GM21619 (cell line): Measurements from ENCODE around the gene ELMO1.
"Not testable (repeated sequence)": the region's sequence is repeated elsewhere in the genome, so short reads cannot be mapped to it uniquely, and the experiment has no call there.

ENCODE experiments used
- ATAC-seq: cut with Tn5 transposase; IDR thresholded peaks from one replicate; pipeline ENCODE4 v1.9.1; 2021; ENCODE audit not compliant: unreplicated experiment

Gene ELMO1

DNA sequence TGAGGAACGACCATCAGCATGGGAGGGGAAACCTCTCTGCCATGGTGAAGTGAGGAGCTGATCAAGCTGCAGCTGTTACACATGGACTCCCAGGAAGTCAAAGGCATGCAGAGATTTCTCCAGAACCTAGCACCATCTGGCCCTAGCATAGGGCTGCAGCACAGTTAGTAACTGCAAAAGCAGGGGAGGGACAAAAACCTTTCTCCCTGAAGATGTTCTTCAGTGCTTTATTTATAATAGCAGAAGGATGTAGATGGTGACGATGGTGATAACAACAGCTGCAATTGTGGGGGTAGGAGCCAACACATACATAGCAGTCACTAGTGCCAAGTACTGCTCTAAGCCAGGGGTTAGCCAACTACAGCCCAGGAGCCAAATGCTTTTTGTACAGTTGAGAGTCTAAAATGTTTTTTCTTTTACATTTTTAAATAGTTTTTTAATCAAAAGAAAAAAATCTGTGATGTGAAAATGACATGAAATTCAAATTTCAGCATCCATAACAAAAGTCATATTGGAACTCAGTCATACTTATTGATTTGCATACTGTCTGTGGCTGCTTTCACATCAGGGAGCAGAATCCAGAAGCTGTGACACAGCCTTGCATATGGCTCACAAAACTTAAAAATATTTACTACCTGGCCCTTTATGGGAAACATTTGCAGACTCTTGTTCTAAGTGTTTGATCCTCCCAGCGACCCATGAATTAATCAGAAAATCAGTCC lies 299.5 kb downstream of the ELMO1 start:
- peak; percentile 63 for ATAC-seq

DNA sequence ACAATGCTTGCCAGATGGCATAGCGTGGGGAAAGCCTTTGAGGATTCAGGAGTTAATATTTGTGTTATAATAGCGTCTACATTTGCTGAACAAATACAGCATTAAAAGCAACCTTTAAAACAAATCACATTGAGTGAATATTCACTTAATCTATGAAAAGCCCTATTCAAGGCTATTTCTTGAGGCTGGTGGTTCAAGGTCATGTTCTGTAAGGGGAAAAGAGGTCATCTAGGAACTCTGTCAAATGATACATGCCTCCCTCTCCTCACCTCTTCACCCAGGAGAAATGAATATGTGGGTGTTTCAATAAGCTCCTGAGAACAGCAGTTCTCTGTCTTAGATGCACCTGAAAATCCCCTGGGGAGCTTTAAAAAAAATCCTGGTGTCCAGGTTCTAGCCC lies 303.0 kb downstream of the ELMO1 start:
- ATAC-seq: no peak

DNA sequence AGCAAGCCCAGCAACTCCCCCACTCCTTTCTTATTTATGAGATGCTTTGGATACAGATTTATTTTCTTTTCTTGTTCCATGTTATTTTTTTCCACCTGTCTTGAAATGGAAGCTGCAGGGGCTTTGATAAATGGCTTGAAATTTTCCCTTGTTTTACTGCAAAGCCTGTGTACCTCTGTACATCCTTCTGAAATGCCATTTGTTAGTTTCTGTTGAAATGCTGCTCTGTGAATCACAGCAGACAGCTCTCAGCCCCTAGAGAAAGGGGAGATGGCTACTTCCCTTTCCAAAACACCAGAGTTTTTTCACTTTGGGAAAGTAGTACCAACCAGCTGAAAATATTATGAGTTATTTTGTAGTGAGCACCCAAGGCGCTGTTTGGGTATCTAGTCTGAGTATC lies 304.2 kb downstream of the ELMO1 start:
- ATAC-seq: no peak

DNA sequence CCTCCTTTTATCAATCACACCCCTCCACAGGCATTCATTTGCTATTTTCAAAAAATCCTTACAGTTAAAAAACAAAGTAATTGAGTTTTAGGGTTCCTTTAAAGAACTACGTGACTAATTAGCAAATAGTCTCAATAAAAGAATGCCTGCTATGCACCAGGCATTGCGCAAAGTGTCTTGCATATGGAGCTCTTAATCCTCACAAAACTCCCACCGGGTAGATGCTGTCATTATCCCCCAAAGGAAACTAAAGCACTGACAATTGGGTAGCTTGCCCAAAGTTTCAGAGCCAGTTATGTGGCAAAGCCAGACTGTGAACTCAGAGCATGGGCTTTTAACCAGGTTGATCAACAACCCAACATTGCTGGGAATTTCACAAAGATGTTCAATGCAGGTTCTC lies 305.7 kb downstream of the ELMO1 start:
- ATAC-seq: no peak

DNA sequence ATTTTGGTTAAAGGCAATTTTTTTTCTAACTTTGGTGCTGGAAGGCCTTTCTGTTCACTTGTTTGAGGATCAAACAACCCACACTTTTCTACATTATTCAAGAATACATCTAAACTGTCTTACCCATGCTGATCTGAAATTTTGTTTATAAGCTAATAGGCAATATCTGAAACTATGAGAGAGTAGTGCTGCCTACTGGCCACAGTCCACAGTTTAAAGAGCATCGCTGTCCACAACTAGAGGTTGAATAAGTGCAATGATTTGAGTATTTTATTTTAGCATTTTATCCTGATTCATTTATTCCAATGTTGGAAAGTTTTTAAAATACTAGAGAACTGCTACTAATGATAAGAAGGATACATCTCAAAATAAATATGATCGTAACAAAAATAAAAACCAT lies 306.9 kb downstream of the ELMO1 start:
- ATAC-seq: no peak

DNA sequence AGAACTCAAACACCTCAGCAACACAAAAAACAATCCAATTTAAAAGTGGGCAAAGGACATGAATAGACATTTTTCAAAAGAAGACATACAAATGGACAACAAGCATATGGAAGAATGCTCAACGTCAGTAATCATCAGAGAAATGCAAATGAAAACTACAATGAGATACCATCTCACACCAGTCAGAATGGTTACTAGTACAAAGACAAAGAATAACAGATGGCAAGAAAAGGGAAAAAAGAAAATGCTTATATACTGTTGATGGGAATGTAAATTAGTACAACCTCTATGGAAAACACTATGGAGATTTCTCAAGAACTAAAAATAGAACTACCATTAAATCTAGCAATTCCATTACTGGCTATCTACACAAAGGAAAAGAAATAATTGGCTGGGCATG lies 314.8 kb downstream of the ELMO1 start:
- not testable (repeated sequence) for ATAC-seq

DNA sequence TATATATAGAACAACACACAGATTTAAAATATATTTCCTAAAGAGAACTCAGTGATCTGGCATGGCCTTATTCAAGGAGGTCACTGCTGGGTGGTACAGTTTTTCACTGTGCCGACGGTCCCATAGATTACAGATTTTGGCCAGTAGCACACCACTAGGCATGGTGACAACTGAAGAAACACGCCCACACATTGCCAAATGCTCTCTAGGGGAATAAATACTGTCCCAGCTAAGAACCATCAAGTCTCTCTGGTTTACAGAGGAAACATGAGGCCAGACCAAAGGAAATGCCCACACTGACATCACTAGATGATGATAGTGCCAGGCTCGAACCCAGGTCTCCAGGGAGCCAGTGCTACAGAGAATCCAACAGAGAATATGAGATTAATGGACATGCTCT lies 316.8 kb downstream of the ELMO1 start:
- ATAC-seq: no peak

DNA sequence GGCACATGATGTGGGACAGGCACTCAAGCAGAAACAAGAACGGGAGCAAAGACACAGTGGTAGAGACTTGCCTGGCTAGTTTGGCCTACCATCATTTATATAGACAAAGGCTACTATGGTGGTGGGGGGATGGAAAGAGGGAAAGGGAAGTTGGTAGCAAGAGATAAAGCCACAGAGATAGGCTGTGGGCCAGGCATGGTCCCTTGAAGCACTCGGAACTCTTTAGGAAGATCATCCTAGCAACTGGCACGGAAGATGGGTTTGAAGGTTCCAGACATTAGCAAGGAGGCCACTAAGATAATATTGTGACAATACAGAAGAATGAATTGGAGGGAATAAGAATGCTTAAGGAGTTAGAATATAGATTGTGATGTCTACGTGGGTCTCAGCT lies 319.6 kb downstream of the ELMO1 start:
- no peak for ATAC-seq

DNA sequence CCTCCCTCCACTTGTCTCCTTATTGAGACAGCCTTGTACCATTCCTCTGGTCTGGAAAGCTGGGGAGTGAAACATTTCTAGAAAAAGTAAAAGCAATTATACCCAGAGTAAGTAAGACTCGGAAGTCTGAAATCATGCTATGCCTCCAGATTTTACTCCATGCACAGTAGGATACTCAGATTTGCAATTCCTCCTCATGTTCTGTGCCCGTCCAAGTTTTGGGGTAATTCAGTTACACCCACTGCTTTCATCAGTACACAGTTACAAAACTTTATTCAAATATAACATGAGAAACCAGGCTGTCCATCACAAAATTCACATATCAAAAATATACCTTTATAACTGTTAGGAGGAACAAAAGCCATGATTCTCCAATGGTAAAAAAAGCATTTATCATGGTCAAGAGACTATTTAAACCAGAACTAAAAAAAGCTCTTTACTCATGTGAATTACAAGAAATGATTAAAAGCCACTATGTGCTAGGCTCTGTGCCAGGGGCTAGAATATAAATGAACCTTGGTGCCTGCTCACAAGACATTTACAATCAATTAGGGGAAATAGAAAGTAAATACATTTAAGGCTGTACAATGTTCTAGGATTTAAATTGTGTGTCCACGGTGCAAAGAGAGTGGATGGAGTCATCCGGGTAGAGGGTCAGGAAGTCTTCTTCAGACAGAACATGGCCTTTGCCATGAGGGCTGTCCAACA lies 320.2 kb downstream of the ELMO1 start:
- ATAC-seq: no peak

DNA sequence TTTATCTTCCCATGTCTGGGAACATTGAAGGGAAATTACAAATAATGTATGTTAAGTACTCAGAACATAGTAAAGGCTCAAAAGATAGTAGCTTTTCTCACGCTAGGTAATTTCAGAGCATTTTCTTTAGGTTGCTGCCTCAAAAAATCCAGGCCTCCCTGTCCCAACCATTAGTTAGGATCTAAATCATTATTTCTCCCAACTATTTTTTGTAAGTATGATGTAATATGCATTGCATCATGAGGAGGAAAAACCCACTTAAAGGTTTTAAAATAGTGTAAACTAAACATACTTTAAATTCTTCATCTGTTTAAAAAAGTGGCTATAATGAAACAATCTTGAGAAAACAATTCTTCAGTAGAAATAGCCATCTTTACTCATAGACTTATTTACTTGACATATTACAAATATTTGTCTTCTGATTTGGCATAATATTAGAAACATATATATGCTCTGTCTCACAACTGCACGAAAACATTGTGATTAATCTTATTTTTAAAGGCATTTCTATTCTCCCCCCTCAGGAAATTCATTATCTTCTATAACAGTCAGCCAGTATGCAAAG lies 329.3 kb downstream of the ELMO1 start:
- ATAC-seq: no peak

DNA sequence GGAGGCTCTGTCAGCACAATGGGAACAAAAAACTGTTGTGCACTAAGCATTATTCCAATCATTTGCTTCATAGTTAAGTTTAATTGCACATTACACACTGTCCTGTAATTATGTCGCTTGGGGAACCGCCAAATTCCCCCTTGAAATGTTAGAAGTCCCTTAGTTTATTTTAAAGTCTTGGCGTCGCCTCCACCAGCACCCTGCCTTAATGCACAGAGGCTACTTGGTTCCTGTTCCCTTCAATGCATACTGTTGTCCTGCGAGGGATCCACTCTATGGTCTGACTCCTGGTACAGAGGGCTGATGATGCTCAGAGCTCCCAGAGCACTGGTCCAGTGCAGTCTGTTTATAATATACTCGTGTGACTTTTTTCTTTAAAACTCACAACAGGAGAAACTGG lies 330.7 kb downstream of the ELMO1 start:
- ATAC-seq: no peak

DNA sequence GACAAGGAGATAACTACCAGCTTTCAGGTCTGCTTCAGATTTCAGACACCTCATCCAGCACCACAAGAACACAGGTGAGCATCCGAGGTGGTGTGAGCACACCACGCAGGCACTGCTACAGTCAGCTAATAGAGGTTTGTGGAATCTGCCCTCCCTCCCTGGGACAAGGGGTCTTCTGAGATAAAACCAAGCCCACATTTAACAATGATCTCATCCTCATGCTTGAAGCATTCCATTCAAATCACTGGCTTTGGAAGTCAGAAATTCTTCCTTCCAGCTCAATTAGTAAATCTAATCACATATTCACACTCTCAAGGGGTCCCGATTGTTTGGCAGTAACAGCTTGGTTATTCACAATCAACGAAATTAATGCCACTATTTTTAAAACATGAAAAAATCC lies 331.4 kb downstream of the ELMO1 start:
- no peak for ATAC-seq

DNA sequence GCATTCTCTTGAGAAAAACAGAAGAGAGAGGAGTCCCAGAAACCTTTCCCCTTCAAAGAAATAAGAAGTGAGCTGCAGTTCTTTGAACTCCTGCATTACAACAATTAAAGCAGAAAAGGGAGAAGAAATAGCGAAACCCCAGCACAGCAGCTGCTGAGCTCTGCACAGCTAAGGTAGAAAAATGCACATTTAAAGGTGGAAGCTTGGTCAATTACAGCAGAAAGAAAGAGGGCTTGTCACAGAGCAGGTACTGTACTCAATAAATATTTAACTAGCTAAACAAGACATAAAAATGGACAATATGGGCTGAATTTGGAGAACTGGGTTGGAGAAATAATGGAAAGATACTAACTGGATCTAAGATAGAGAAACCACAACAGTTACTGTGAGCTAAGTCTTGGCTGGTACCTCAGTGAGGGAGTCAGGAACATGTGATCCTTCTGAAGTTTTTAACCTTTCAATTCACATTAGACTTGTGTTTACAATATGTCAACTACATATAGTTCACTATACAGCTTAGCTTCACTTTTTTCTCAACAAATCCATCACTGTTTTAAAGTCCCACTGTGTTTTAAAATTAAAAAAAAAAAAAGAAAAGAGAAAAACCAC lies 332.5 kb downstream of the ELMO1 start:
- ATAC-seq: no peak

DNA sequence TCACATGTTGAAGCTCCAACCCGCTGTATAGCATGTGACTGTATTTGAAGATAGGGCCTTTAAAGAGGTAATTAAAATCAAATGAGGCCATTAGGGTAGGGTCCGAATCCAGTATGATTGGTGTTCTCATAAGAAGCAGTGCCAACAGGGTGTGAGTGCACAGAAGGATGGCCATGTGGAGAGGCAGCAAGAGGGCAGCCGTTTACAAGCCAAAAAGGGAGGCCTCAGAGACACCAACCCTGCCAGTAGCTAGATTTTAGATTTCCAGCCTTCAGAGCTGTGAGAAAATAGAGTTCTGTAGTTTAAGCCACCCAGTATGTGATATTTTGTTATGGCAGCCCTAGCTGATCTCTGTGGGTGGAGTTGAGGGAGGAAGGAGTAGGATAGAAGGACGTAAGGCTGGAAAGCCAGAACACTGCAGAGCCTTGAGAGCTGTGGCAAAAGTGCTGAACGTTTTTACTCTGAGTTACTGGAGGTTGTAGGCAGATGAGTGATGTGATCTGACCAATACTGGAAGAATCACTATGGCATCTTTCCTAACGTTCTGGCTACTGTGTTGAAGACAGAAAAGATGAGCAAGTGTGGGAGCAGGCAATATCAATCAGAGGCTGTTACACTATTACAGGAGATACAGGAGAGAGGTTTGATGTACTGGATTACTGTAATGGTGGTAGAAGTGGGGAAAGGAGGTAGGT lies 334.9 kb downstream of the ELMO1 start:
- ATAC-seq: no peak

DNA sequence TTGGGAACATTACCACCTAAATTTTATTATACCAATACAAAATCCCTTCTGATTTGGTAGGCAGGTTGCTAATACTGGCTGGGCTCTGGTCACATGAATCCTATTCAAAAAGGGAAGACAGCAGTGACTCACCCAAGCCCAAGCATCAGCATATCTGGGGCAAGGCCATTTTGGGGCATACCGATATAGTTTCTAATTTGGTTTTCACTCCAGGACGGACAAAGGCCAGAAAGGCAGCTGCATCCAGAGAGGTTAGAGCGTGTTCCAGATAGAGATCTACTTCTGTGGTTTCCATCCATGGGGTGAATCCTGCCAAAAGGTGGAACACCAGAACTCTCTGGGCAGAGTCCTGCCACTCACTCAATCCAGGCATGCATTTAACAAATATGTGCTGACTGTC lies 335.8 kb downstream of the ELMO1 start:
- no peak for ATAC-seq

DNA sequence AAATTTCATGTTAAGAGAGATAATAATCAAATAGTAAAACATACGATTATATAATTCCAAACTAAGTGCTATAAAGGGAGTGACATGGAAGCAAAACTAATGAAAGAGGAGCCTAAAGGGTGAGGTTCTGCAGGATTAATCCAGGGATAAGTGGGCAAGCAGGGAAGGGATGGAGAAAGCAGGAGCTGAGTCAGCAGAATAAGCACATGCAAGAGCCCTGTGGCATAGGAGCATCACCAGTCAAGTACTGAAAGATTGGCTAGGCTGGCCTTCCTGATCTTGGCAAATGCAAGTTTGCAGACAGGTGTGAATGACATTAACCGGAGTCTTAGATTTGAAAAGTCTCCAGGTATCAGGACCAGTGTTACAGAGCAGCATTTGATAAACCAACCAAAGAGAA lies 336.4 kb downstream of the ELMO1 start:
- ATAC-seq: no peak

DNA sequence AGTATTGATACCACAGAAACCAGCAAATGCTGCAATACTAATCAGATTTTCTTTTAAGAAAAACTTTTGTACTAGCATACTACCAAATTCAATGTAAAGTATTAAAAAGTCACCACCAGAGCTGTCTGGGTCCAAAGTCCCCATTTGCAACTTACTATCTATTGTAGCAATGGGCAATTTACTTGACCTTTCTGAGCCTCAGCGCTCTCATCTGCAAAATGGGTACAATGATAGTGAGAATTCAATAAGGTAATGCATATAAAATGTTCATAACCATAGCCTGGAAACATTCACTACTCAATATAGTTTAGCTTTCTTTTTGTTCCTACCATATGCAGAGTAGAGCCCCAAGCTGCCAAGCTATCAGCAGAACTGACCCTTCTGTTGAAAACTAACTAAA lies 337.2 kb downstream of the ELMO1 start:
- ATAC-seq: no peak

DNA sequence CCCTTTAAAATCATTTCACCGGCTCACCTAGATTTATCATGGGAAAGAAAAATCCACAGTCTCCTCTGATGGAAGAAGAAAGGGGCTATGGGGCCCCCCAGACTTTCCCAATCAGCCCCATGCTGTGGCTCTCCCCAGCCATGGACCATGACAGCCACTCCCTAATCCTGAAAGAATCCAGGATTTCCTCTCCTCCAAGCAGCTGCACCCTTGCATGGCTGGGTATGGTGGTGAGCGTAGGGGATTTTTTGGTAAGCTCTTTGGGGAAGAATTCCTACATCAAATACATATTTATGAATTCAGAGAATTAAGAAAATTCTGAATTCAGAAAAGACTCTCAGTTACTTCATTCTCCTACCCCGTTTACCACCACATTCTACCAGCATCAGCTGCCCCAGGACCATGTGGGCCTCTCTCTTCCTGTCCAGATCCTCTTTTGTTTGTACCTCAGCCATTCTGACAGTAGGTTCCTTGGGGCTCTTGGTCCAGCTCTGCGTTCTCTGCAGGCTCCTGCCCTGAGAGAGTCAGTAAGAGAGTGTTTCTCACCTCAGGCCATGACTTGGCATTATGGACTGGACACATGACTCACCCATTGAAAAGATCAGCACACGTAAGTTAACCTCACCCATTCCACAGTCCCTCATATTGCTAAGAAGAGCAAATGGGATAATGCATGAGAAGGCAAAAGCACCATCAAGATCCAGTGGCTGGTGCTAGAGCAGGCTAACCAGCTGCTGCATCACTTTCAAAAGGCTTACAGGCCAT lies 337.8 kb downstream of the ELMO1 start:
- no peak for ATAC-seq

DNA sequence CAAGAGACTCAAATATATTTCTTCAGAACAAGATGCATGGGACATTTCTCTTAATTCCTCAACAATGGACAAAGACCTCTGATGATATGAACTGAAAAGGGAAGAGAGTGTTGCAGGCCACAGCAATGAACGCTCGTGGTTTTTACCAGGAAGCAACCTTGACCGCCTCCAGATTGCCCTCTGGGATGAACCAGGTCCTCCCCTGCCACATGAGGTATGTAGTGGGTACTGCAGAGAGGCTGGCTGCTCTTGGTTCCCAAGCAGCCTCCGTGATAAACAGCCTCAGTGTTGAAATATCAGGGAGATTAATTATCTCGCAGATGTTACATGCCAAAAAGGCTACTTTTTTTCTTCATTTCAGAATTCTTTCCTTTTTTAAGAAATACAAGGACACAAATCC lies 338.8 kb downstream of the ELMO1 start:
- ATAC-seq: no peak

DNA sequence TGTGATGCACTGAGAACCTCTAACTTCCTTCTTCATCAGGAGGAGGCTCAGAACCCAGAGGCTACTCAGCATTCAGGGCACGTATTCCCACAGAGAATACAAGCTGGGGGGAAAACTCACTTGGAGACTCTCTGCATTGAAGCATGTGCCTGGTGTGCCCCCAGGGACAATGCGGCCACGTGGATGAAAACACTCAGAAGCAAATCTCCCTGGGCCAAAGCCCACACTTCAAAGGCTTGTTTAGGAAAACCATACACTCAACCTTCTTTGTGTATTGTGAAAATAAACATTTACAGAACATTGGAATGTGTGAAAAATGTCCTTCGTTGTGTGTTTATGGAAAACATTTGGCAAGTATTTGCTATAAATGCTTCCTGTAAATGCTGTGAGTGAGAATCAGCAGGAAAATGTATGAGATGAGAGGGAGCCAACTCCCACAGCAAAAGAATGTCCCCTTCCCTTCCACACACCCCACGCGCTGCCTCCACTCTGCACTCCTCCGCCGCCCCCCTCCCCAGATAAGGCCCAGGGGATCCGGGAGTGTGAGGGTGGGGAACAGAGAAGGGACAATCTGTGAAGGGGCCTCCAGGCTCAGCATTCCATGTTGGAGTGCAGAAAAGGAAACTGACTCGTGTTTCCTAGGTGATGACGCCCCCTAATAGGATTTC lies 339.5 kb downstream of the ELMO1 start:
- no peak for ATAC-seq
